DMS 273 (cell line): Measurements from ENCODE around the gene GNAT2.

Source experiments
- DNase-seq: peaks from one replicate; lab custom pipeline; 2025; ENCODE audit not compliant: unreplicated experiment; lab: John Stamatoyannopoulos, UW

The GNAT2 gene

GRCh38 chr1:109642626-109643025 lies 23.2 kb upstream of the GNAT2 start:
- DNase-seq = no peak

GRCh38 chr1:109641861-109642260 lies 22.4 kb upstream of the GNAT2 start:
- DNase-seq = no peak

GRCh38 chr1:109641078-109641740 lies 21.8 kb upstream of the GNAT2 start:
- no peak for DNase-seq

- DNase-seq = peak; percentile 88
Measured at GRCh38 chr1:109640285-109640865, 21.0 kb upstream of the GNAT2 start.

- no peak for DNase-seq
Measured at GRCh38 chr1:109639841-109640184, 20.4 kb upstream of the GNAT2 start.

- no peak for DNase-seq
Measured at GRCh38 chr1:109639063-109639840, 19.8 kb upstream of the GNAT2 start.

GRCh38 chr1:109637446-109637845 lies 18.0 kb upstream of the GNAT2 start:
- no peak for DNase-seq

- DNase-seq = peak; percentile 57
Measured at GRCh38 chr1:109636201-109636952, 17.0 kb upstream of the GNAT2 start.

- peak; percentile 56 for DNase-seq
Measured at GRCh38 chr1:109635862-109636200, 16.4 kb upstream of the GNAT2 start.

GRCh38 chr1:109634771-109635750 lies 15.6 kb upstream of the GNAT2 start:
- no peak for DNase-seq

GRCh38 chr1:109634292-109634691 lies 14.9 kb upstream of the GNAT2 start:
- DNase-seq = no peak

- DNase-seq = peak; percentile 96
Measured at GRCh38 chr1:109632671-109633346, 13.4 kb upstream of the GNAT2 start.

- DNase-seq = peak; percentile 81
Measured at GRCh38 chr1:109631513-109632505, 12.4 kb upstream of the GNAT2 start.

GRCh38 chr1:109630898-109631512 lies 11.6 kb upstream of the GNAT2 start:
- no peak for DNase-seq

GRCh38 chr1:109630081-109630897 lies 10.9 kb upstream of the GNAT2 start:
- DNase-seq = peak; percentile 34

GRCh38 chr1:109629372-109630030 lies 10.1 kb upstream of the GNAT2 start:
- DNase-seq = no peak
